Fibroblast of lung (primary cell): ENCODE measurements around the gene EFEMP1. TPM values are rescaled to one million over a fixed set of nuclear protein-coding genes. Genes with fewer than 3 reads are reported as not detected.

Source experiments
- DNase-seq, 2 donors: peaks; one replicate each; pipeline versions ENCODE4 v3.0.0 to v3.0.0-alpha.2; 2010; ENCODE audit warnings: low read depth in 2 of 2
- H2AFZ ChIP-seq: 2 replicates; pipeline ENCODE4 v1.5.1; 2012; ENCODE audit warnings: low read length, control low read depth, inconsistent platforms
- H3K27ac ChIP-seq: 2 replicates; pipeline ENCODE4 v1.5.1; 2011; ENCODE audit warnings: low read length, control low read depth; ENCODE audit not compliant: insufficient read depth
- H3K27me3 ChIP-seq: 2 replicates; pipeline ENCODE4 v1.5.1; 2011; ENCODE audit warnings: mild to moderate bottlenecking, low read length; ENCODE audit not compliant: control insufficient read depth, insufficient read depth
- H3K36me3 ChIP-seq: 2 replicates; pipeline ENCODE4 v1.5.1; 2011; ENCODE audit warnings: low read length; ENCODE audit not compliant: control insufficient read depth, insufficient read depth
- H3K4me1 ChIP-seq: 2 replicates; pipeline ENCODE4 v1.5.1; 2011; ENCODE audit warnings: low read length; ENCODE audit not compliant: control insufficient read depth, insufficient read depth; ENCODE audit errors: extremely low read depth
- H3K4me2 ChIP-seq: 2 replicates; pipeline ENCODE4 v1.5.1; 2011; ENCODE audit warnings: low read length, control low read depth; ENCODE audit not compliant: insufficient read depth; ENCODE audit errors: extremely low read depth
- H3K4me3 ChIP-seq, 4 experiments: fragments of 200-600 bp in 1 of 4; sonication (generic) in 1 of 4; replicated peaks in 1 of 4; 2 replicates each; pipeline ENCODE4 v1.5.1; 2011 to 2016; ENCODE audit warnings: low read length in 4 of 4, low read depth in 3 of 4, mild to moderate bottlenecking in 3 of 4, control low read depth in 2 of 4, inconsistent platforms in 1 of 4, mixed read lengths in 1 of 4; ENCODE audit not compliant: insufficient read depth in 1 of 4; ENCODE audit errors: control extremely low read depth in 1 of 4
- H3K79me2 ChIP-seq: 2 replicates; pipeline ENCODE4 v1.5.1; 2012; ENCODE audit warnings: mild to moderate bottlenecking, low read length, inconsistent platforms; ENCODE audit not compliant: control insufficient read depth, insufficient read depth
- H3K9ac ChIP-seq: 2 replicates; pipeline ENCODE4 v1.5.1; 2011; ENCODE audit warnings: mild to moderate bottlenecking, low read length, control low read depth; ENCODE audit not compliant: insufficient read depth
- H3K9me3 ChIP-seq: 2 replicates; pipeline ENCODE4 v1.5.1; 2012; ENCODE audit warnings: low read depth, low read length; ENCODE audit not compliant: control insufficient read depth, insufficient read depth
- H4K20me1 ChIP-seq: 2 replicates; pipeline ENCODE4 v1.5.1; 2011; ENCODE audit warnings: low read length; ENCODE audit not compliant: control insufficient read depth, insufficient read depth; ENCODE audit errors: extremely low read depth
- CTCF ChIP-seq, 2 donors: IDR thresholded peaks in 1 of 2; conservative IDR thresholded peaks in 1 of 2; 1 replicate in 1 of 2; 2 replicates in 1 of 2; pipeline ENCODE4 v1.5.1; 2011 to 2012; ENCODE audit warnings: low read length in 2 of 2, control low read depth in 1 of 2, inconsistent platforms in 1 of 2, low read depth in 1 of 2, mild to moderate bottlenecking in 1 of 2
- EZH2 ChIP-seq: IDR thresholded peaks from 2 replicates; pipeline ENCODE4 v1.5.1; 2012; ENCODE audit warnings: low read length, control low read depth, mild to moderate bottlenecking; ENCODE audit errors: missing control alignments
- polyA plus RNA-seq, 2 donors: library from polyadenylated mRNA; depleted of rRNA in 1 of 2; stranded (reverse) in 1 of 2; unstranded in 1 of 2; fragments of >200 nt; gene quantifications; 2 replicates each; pipeline ENCODE4 v1.2.1, GENCODE V29; 2011 to 2012; ENCODE audit warnings: missing spikeins in 1 of 2
- total RNA-seq: library from RNA; depleted of rRNA; stranded (reverse); fragments of >200 nt; gene quantifications from 2 replicates; pipeline ENCODE4 v1.2.1, GENCODE V29; 2014

EFEMP1 gene
- total and polyA plus RNA-seq, 2 donors (not counting 1 experiment from before 2014, with no cell fraction given), result 467 to 724 TPM

- Histone ChIP-seq H3K4me1 (peaks cover 7% of the 10 kb centered on the region), H3K27ac (peak overlapping the region; percentile 42), H2AFZ (no peak overlapping the region), H3K4me2 (peak overlapping the region; percentile 37), H3K9ac (no peak overlapping the region), H3K36me3 (peaks cover 2% of the 10 kb centered on the region), H3K27me3 (no peaks in the 10 kb centered on the region), H3K79me2 (no peaks in the 10 kb centered on the region), H3K9me3 (no peaks in the 10 kb centered on the region), H4K20me1 (no peaks in the 10 kb centered on the region), H3K4me3 (no peak overlapping the region)
- no peak for TF ChIP-seq EZH2
- no peak for TF ChIP-seq CTCF (conservative IDR thresholded peaks at IDR 0.05 in 1 of 2, IDR thresholded peaks at IDR 0.05 in 1 of 2; ENCODE audit: low read depth in 1 of 2, low read length in 2 of 2)
- peak in 1 of 2 donors; percentile 92 for DNase-seq
Measured at GRCh38 chr2:55875434-55876135, 48.0 kb downstream of the EFEMP1 start.

- no peak overlapping the region for H3K4me3 ChIP-seq
- TF ChIP-seq CTCF (conservative IDR thresholded peaks at IDR 0.05 in 1 of 2, IDR thresholded peaks at IDR 0.05 in 1 of 2; ENCODE audit: low read depth in 1 of 2, low read length in 2 of 2) (no peak), EZH2 (no peak)
- no peaks in the 10 kb centered on the region for H3K79me2 ChIP-seq
- H3K9ac ChIP-seq, result no peak overlapping the region
- H2AFZ ChIP-seq, result no peak overlapping the region
- H3K27me3 ChIP-seq, result no peaks in the 10 kb centered on the region
- H3K4me1 ChIP-seq, result peaks cover 9% of the 10 kb centered on the region
- H3K36me3 ChIP-seq, result peaks cover 2% of the 10 kb centered on the region
- no peaks in the 10 kb centered on the region for H3K9me3 ChIP-seq
- no peak overlapping the region for H3K27ac ChIP-seq
- H3K4me2 ChIP-seq, result no peak overlapping the region
- H4K20me1 ChIP-seq, result no peaks in the 10 kb centered on the region
- DNase-seq, result no peak
Measured at GRCh38 chr2:55874338-55874737, 49.2 kb downstream of the EFEMP1 start.

- TF ChIP-seq CTCF (conservative IDR thresholded peaks at IDR 0.05 in 1 of 2, IDR thresholded peaks at IDR 0.05 in 1 of 2; ENCODE audit: low read depth in 1 of 2, low read length in 2 of 2) (no peak), EZH2 (no peak)
- Histone ChIP-seq H4K20me1 (no peaks in the 10 kb centered on the region), H3K79me2 (no peaks in the 10 kb centered on the region), H2AFZ (no peak overlapping the region), H3K4me2 (no peak overlapping the region), H3K4me1 (peaks cover 9% of the 10 kb centered on the region), H3K36me3 (peaks cover 2% of the 10 kb centered on the region), H3K27ac (no peak overlapping the region), H3K9ac (no peak overlapping the region), H3K27me3 (no peaks in the 10 kb centered on the region), H3K4me3 (no peak overlapping the region), H3K9me3 (no peaks in the 10 kb centered on the region)
- no peak for DNase-seq
Measured at GRCh38 chr2:55871637-55872036, 51.9 kb downstream of the EFEMP1 start.
